ENCODE data around the gene BCL2.

Gene BCL2

GRCh38 chr18:63148449-63149301 is 170.9 kb downstream of the BCL2 start:
- no peak for TF ChIP-seq EZH2 (IDR thresholded peaks at IDR 0.05; ENCODE audit: borderline replicate concordance, low read depth, low read length, severe bottlenecking)
- TF ChIP-seq CTCF (IDR thresholded peaks at IDR 0.05; ENCODE audit: borderline replicate concordance, extremely low read depth, low read length, poor library complexity, severe bottlenecking) = no peak
- Histone ChIP-seq H3K4me1 (ENCODE audit: insufficient read depth, low read length) (peaks cover 25% of the 10 kb centered on the region), H3K4me2 (ENCODE audit: insufficient read depth, low read length) (no peak overlapping the region), H3K36me3 (ENCODE audit: insufficient read depth, low read length) (peaks cover 10% of the 10 kb centered on the region), H3K4me3 (ENCODE audit: low read depth in 1 of 2, low read length in 2 of 2) (no peak overlapping the region), H3K9ac (ENCODE audit: low read depth, low read length) (no peak overlapping the region), H3K79me2 (ENCODE audit: insufficient read depth, low read length) (peaks cover 90% of the 10 kb centered on the region), H4K20me1 (ENCODE audit: insufficient read depth, low read length) (peaks cover 7% of the 10 kb centered on the region; the same call in 1 of the 2 replicates), H3K9me3 (ENCODE audit: insufficient read depth, low read length, severe bottlenecking) (no peaks in the 10 kb centered on the region), H3K27me3 (ENCODE audit: insufficient read depth, low read length, poor library complexity) (no peaks in the 10 kb centered on the region), H2AFZ (ENCODE audit: low read depth, low read length) (no peak overlapping the region), H3K27ac (ENCODE audit: low read length) (no peak overlapping the region)
- no peak for ATAC-seq (ENCODE audit: insufficient read depth, low read depth)
- DNase-seq = no peak

- ATAC-seq (ENCODE audit: insufficient read depth, low read depth) (no peak), DNase-seq (no peak)
- H3K79me2 ChIP-seq (ENCODE audit: insufficient read depth, low read length) = peaks cover 89% of the 10 kb centered on the region
- TF ChIP-seq EZH2 (IDR thresholded peaks at IDR 0.05; ENCODE audit: borderline replicate concordance, low read depth, low read length, severe bottlenecking) (no peak), CTCF (IDR thresholded peaks at IDR 0.05; ENCODE audit: borderline replicate concordance, extremely low read depth, low read length, poor library complexity, severe bottlenecking) (no peak)
- peaks cover 24% of the 10 kb centered on the region for H3K4me1 ChIP-seq (ENCODE audit: insufficient read depth, low read length)
- H4K20me1 ChIP-seq (ENCODE audit: insufficient read depth, low read length) = peaks cover 7% of the 10 kb centered on the region; the same call in 1 of the 2 replicates
- H2AFZ ChIP-seq (ENCODE audit: low read depth, low read length) = no peak overlapping the region
- H3K9ac ChIP-seq (ENCODE audit: low read depth, low read length) = no peak overlapping the region
- no peaks in the 10 kb centered on the region for H3K27me3 ChIP-seq (ENCODE audit: insufficient read depth, low read length, poor library complexity)
- no peaks in the 10 kb centered on the region for H3K9me3 ChIP-seq (ENCODE audit: insufficient read depth, low read length, severe bottlenecking)
- no peak overlapping the region for H3K4me3 ChIP-seq (ENCODE audit: low read depth in 1 of 2, low read length in 2 of 2)
- H3K4me2 ChIP-seq (ENCODE audit: insufficient read depth, low read length) = no peak overlapping the region
- no peak overlapping the region for H3K27ac ChIP-seq (ENCODE audit: low read length)
- H3K36me3 ChIP-seq (ENCODE audit: insufficient read depth, low read length) = peaks cover 14% of the 10 kb centered on the region
Measured at GRCh38 chr18:63147973-63148372, 171.6 kb downstream of the BCL2 start.

- Histone ChIP-seq H3K4me2 (ENCODE audit: insufficient read depth, low read length) (no peak overlapping the region), H3K27me3 (ENCODE audit: insufficient read depth, low read length, poor library complexity) (no peaks in the 10 kb centered on the region), H2AFZ (ENCODE audit: low read depth, low read length) (no peak overlapping the region), H3K9ac (ENCODE audit: low read depth, low read length) (no peak overlapping the region), H3K4me3 (ENCODE audit: low read depth in 1 of 2, low read length in 2 of 2) (no peak overlapping the region), H3K79me2 (ENCODE audit: insufficient read depth, low read length) (peaks cover 91% of the 10 kb centered on the region), H3K27ac (ENCODE audit: low read length) (no peak overlapping the region; the same call in 1 of the 2 replicates), H3K36me3 (ENCODE audit: insufficient read depth, low read length) (peaks cover 21% of the 10 kb centered on the region), H3K4me1 (ENCODE audit: insufficient read depth, low read length) (peaks cover 24% of the 10 kb centered on the region), H4K20me1 (ENCODE audit: insufficient read depth, low read length) (peaks cover 7% of the 10 kb centered on the region; the same call in 1 of the 2 replicates), H3K9me3 (ENCODE audit: insufficient read depth, low read length, severe bottlenecking) (no peaks in the 10 kb centered on the region)
- TF ChIP-seq EZH2 (IDR thresholded peaks at IDR 0.05; ENCODE audit: borderline replicate concordance, low read depth, low read length, severe bottlenecking) = no peak
- no peak for TF ChIP-seq CTCF (IDR thresholded peaks at IDR 0.05; ENCODE audit: borderline replicate concordance, extremely low read depth, low read length, poor library complexity, severe bottlenecking)
- no peak for DNase-seq
- ATAC-seq (ENCODE audit: insufficient read depth, low read depth) = no peak
Measured at GRCh38 chr18:63146828-63147409, 172.7 kb downstream of the BCL2 start.
